Large intestine (tissue), 3 donors: Measurements from ENCODE around the gene RNF166. TPM values are rescaled to one million over a fixed set of nuclear protein-coding genes. Genes with fewer than 3 reads are reported as not detected.

ENCODE experiments used
- DNase-seq, 2 donors: peaks; one replicate each; pipeline versions ENCODE4 v3.0.0 to v3.0.0-alpha.2; 2013
- H3K27ac ChIP-seq: one replicate; pipeline ENCODE4 v1.5.1; 2013; ENCODE audit warnings: low read length
- H3K27me3 ChIP-seq: 2 replicates; pipeline ENCODE4 v1.6.1; 2013; ENCODE audit warnings: low read length; ENCODE audit not compliant: control insufficient read depth, insufficient read depth
- H3K36me3 ChIP-seq: 2 replicates; pipeline ENCODE4 v1.6.1; 2013; ENCODE audit warnings: low read length; ENCODE audit not compliant: control insufficient read depth, insufficient read depth
- H3K4me1 ChIP-seq: one replicate; pipeline ENCODE4 v1.6.1; 2013; ENCODE audit warnings: low read length; ENCODE audit not compliant: control insufficient read depth, insufficient read depth
- H3K4me3 ChIP-seq: one replicate; pipeline ENCODE4 v1.5.1; 2013; ENCODE audit warnings: low read length
- H3K9me3 ChIP-seq: one replicate; pipeline ENCODE4 v1.6.1; 2013; ENCODE audit warnings: mild to moderate bottlenecking, low read depth, low read length, moderate library complexity; ENCODE audit not compliant: control insufficient read depth
- WGBS: methylation state at CpG from one replicate; pipeline ENCODE4 v1.1.5; 2013; ENCODE audit warnings: low lambda C conversion rate; ENCODE audit not compliant: insufficient coverage; 5-methylcytosine and 5-hydroxymethylcytosine counted together
- polyA plus RNA-seq: library from polyadenylated mRNA; unstranded; fragments of 120-200 nt; gene quantifications from one replicate; pipeline ENCODE4 v1.2.1, GENCODE V29; 2013

RNF166 gene
- polyA plus RNA-seq, 1 donor = 13.3 TPM

DNA sequence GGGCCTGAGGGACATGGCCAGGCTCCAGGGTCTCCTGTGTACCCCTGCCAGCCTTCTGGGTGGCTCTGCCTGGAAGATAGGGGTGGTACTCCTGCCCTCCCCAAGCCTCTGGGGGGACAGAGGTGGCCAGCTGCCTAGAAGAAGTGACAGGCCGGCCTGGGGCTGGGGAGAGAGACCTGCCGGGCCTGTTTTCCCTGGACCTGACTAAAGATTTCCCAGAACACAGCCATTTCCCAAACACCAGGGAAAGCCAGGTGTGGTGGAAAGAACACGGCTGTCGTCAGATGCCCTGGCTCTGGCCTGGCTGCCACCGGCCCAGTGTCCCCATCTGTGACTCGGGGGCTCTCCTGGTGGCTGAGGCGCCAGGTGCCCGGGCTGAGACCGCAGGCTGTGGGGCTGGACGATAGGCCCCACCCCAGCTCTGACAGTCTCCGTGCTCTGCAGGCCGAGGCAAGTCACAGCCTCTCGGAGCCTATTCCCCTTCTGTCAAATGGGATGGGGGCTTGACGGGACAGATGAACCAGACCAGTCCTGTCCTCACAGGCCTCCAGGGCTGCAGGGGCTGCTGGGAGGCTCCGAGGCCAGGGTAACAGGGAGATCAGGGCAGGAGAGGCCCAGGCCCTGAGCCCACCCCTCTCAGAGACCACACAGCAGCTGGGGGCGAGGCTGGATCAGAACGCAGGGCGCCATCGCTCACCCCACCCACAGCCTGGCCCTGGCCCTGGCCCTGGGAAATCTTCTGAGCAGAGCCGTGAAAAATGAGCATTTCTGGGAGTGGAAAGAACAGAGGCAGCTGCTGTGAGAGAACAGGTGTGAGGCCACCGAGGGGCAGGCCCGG lies 33.1 kb upstream of the RNF166 start:
- DNase-seq = no peak
- Histone ChIP-seq H3K27ac (no peak overlapping the region), H3K4me1 (peaks cover 6% of the 10 kb centered on the region), H3K4me3 (no peak overlapping the region), H3K36me3 (peaks cover 49% of the 10 kb centered on the region), H3K9me3 (no peaks in the 10 kb centered on the region), H3K27me3 (no peaks in the 10 kb centered on the region)
- no CpG with 5 or more reads among the region's 22 CpGs for WGBS

DNA sequence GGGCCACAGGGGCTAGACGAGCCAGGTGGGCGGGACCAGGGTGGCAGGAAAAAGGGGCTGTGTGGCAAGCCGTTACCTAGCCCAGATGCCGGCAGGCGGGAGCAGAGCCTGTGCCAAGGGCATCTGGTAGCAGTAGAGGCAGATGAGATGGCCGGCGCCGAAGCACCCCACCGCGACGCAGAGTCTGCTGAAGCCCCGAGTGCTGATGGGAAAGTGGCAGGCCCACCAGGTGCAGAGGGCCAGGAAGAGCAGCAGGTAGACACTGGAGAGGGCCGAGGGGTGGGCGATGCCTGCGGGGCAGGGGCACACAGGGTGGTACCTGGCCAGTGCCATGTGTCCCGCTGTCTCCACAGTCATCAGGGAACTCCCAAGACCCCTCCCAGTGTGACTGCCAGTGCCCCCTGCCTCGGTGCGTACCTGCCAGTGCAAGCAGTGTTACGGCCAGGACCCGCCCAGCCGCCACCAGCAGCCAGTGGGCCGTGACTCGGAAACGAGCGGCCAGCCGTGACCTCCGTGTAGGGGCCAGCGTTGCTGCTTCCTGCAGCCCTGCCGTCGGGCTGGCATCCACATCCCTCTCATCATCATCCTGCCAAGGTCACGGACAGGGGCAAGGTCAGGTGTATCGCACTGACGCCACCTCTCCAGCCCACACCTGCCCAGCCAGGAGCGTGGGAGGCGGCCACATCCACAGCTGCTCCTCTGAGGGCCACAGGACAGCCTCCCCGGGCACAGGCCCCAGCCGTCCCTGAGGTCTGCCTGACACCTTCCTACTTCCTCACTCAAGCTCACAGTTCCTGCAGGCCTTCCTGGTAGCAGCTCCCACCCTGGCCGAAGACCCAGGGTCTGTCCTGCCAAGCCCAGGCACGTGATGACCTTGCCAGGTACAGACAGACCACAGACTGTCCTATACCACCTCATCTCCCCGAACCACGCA lies 32.2 kb upstream of the RNF166 start:
- Histone ChIP-seq H3K27ac (no peak overlapping the region), H3K36me3 (peaks cover 57% of the 10 kb centered on the region), H3K4me3 (no peak overlapping the region), H3K4me1 (no peaks in the 10 kb centered on the region), H3K27me3 (no peaks in the 10 kb centered on the region), H3K9me3 (no peaks in the 10 kb centered on the region)
- WGBS = no CpG with 5 or more reads among the region's 41 CpGs
- no peak for DNase-seq

DNA sequence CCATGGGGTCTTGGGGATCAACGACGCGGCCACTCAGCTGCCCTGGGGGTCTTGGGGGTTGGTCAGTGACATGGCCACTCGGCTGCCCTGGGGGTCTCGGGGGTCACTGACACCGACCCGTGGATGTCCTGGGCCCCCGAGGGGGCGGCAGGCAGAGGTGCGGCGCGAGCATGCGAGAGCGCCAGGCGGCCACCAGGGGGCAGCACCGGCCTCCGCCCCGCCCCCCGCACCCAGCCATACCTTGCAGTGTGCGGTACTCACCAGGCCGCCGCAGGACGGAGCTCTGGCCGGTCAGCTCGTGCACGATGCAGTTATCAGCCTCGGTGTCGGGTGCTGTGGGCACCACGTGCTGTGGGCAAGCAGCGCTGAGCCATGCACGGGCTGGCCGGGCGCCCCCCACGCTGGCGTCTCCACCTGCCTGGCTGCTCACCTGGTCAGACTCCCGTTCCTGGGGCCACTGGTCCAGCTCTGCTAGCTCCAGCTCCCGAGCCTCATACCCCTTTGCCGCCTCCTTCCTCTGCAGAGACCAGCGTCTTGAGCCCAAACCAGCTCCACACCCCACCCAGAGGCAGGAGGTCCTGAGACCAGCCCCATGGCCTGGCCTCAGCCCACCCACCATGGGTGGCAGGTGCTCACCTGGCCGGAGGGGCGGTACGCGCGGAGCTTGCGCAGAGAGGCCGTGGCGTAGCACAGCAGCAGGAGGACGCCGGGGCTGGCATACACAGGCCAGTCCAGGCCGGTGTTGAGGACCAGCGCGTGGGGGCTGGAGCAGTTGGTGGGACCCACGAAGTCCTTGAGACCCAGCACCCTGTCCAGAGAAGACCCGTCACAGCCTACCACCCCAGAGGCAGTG lies 31.3 kb upstream of the RNF166 start:
- peaks cover 61% of the 10 kb centered on the region for H3K36me3 ChIP-seq
- H3K4me3 ChIP-seq = no peak overlapping the region
- WGBS = no CpG with 5 or more reads among the region's 54 CpGs
- H3K9me3 ChIP-seq = no peaks in the 10 kb centered on the region
- no peaks in the 10 kb centered on the region for H3K4me1 ChIP-seq
- DNase-seq = peak; percentile 60 to 77
- H3K27ac ChIP-seq = no peak overlapping the region
- no peaks in the 10 kb centered on the region for H3K27me3 ChIP-seq

DNA sequence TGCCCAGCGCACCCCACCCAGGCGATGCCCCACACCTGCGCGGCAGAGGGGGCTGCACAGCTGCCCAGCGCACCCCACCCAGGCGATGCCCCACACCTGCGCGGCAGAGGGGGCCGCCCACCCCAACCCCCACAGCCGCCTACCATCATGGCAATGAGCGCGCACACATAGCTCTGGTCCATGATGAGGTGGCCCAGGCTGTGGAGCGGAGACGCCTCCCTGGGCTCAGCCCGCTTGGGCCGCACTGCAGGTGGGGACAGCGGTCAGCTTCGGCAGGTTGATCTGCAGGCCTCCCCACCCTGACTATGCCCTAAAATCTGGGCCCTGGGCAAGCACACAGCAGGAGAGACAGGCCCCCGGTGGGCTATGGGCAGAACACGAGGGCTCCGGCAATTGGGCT lies 30.3 kb upstream of the RNF166 start:
- no peak overlapping the region for H3K27ac ChIP-seq
- no peak for DNase-seq
- H3K27me3 ChIP-seq = no peaks in the 10 kb centered on the region
- peaks cover 60% of the 10 kb centered on the region for H3K36me3 ChIP-seq
- H3K4me1 ChIP-seq = no peaks in the 10 kb centered on the region
- no peaks in the 10 kb centered on the region for H3K9me3 ChIP-seq
- WGBS = no CpG with 5 or more reads among the region's 21 CpGs
- no peak overlapping the region for H3K4me3 ChIP-seq

DNA sequence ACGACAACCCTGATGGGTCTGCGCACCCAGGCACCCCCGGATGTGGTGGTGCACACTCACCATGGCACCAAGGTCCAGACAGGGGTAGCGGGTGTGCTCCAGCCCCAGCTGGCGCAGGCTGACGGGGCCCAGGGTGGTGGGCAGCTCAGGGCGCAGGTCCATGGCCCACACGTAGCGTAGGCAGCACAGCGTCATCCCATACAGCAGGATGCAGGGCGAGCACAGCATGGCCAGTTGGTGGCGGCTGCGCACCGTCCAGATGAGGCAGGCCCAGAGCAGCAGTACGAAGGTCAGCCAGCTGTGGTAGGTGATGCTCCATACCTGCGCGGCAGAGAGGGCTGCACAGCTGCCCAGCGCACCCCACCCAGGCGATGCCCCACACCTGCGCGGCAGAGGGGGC lies 29.9 kb upstream of the RNF166 start:
- no peak overlapping the region for H3K4me3 ChIP-seq
- WGBS = no CpG with 5 or more reads among the region's 21 CpGs
- peaks cover 60% of the 10 kb centered on the region for H3K36me3 ChIP-seq
- H3K27me3 ChIP-seq = no peaks in the 10 kb centered on the region
- no peaks in the 10 kb centered on the region for H3K9me3 ChIP-seq
- no peak for DNase-seq
- H3K4me1 ChIP-seq = no peaks in the 10 kb centered on the region
- no peak overlapping the region for H3K27ac ChIP-seq

DNA sequence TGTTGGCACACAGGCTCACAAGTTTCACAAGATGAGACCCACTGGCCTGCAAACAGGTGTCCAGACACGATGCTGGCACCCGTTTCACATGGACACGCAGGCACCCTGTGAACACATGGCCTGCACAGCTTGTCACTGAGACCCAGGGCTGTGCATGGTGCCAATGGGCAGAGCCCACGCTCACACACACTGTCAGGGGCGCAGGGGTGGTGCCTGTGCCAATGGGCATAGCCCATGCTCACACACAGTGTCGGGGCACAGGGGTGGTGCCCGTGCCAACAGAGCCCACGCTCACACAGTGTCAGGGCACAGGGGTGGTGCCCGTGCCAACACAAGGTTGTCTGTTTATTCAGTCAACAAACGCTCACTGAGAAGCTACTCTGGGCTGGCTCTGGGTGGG lies 29.4 kb upstream of the RNF166 start:
- H3K4me3 ChIP-seq = no peak overlapping the region
- no peaks in the 10 kb centered on the region for H3K9me3 ChIP-seq
- no peak overlapping the region for H3K27ac ChIP-seq
- WGBS = no CpG with 5 or more reads among the region's 10 CpGs
- H3K36me3 ChIP-seq = peaks cover 60% of the 10 kb centered on the region
- DNase-seq = no peak
- H3K4me1 ChIP-seq = no peaks in the 10 kb centered on the region
- no peaks in the 10 kb centered on the region for H3K27me3 ChIP-seq

DNA sequence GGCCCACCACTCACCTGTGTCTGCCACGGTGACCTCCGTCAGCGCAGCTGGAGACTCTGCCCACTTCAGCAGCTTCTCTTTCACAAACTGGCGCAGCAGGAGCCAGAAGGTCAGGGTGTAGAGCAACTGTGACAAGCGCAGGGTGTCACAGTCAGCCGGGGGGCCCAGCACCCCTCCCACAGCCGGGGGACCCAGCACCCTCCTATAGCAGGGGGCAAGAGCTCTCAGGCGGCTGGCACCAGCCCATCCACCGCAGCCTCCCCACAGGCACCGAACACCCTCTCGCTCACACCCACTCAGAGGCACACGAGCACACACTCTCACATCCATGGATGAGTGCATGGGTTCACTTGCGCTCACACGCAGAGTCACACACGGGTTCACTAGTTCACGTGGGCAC lies 28.9 kb upstream of the RNF166 start:
- no peak for DNase-seq
- Histone ChIP-seq H3K27ac (no peak overlapping the region), H3K4me1 (no peaks in the 10 kb centered on the region), H3K27me3 (no peaks in the 10 kb centered on the region), H3K4me3 (no peak overlapping the region), H3K36me3 (peaks cover 59% of the 10 kb centered on the region), H3K9me3 (no peaks in the 10 kb centered on the region)
- WGBS = no CpG with 5 or more reads among the region's 16 CpGs

DNA sequence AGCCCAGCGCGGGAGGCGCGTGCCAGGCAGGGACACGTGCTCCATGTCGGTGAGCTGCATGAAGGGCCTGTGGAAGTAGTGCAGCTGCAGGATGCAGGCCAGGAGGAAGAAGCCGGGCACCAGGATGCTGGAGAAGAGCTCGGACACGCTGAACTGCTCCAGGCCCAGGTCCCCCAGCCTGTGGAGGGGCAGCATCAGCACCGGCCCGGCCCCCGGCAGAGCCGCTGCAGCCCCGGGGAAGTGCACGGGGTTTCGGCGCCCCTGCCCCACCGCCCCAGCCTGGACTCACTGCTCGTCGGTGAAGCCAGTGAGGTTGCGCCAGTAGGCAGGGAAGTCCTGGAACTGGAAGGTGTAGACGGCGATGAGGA lies 28.1 kb upstream of the RNF166 start:
- no peak overlapping the region for H3K4me3 ChIP-seq
- no peak overlapping the region for H3K27ac ChIP-seq
- no peaks in the 10 kb centered on the region for H3K27me3 ChIP-seq
- DNase-seq = no peak
- WGBS = no CpG with 5 or more reads among the region's 23 CpGs
- peaks cover 60% of the 10 kb centered on the region for H3K36me3 ChIP-seq
- no peaks in the 10 kb centered on the region for H3K4me1 ChIP-seq
- no peaks in the 10 kb centered on the region for H3K9me3 ChIP-seq

DNA sequence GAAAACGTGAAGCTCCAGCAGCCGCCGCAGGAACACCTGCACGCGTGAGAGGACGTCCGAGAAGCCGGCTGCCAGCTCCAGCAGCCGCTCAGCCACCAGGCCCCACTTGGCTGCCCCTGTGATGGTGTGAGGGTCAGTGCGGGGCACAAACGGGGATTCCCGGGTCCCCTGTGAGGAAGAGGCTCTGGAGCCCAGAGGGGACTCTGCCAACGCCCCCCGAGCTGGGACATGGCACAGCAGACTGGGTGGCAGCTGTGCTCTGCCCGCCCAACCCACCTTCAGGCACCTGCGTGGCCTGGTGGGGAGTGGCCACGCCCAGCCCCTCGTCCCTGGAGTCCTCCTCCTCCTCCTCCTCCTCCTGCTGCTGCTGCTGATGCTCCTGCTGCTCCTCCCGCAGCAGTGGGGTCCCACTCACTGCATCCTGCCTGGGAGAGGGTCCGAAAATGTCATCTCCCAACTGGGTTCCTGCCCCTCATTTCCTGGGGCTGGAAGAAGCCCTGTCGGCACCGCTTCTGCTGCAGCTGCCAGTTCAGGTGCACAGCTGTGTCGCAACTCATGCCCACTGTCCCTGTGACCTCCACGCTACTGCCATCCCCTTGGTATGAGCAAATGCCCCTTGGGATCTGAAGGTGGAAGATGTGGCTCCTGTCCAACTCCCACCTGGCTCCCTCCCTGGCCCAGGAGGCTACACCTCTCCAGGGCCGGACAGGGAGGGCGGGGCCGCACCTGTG lies 27.6 kb upstream of the RNF166 start:
- H3K27ac ChIP-seq = no peak overlapping the region
- WGBS = no CpG with 5 or more reads among the region's 27 CpGs
- H3K4me3 ChIP-seq = no peak overlapping the region
- H3K27me3 ChIP-seq = no peaks in the 10 kb centered on the region
- DNase-seq = no peak
- no peaks in the 10 kb centered on the region for H3K4me1 ChIP-seq
- peaks cover 60% of the 10 kb centered on the region for H3K36me3 ChIP-seq
- no peaks in the 10 kb centered on the region for H3K9me3 ChIP-seq
